ENCODE measurements around the gene BIRC7. TPM values are rescaled to one million over a fixed set of nuclear protein-coding genes. Genes with fewer than 3 reads are reported as not detected.

BIRC7 gene
- total RNA-seq, 2 experiments from 2014 or later = 0.42 TPM; not detected in 1

GRCh38 chr20:63264000-63264399 is 28.3 kb downstream of the BIRC7 start:
- no peaks in the 10 kb centered on the region for H3K9me2 ChIP-seq (ENCODE audit: insufficient read depth, low read length)
- no peak for DNase-seq (ENCODE audit: low spot score)
- no peaks in the 10 kb centered on the region for H3K79me2 ChIP-seq (ENCODE audit: insufficient read depth, low read depth, low read length)
- H3K4me1 ChIP-seq (ENCODE audit: insufficient read depth, low read length, poor library complexity, severe bottlenecking) = no peaks in the 10 kb centered on the region
- no peak overlapping the region for H3K4me3 ChIP-seq (ENCODE audit: low read depth, low read length, poor library complexity, severe bottlenecking)
- no peak overlapping the region for H2AFZ ChIP-seq (ENCODE audit: low read length)
- H3K9me3 ChIP-seq (ENCODE audit: low read length) = no peaks in the 10 kb centered on the region
- intact Hi-C loops (cut with micrococcal nuclease; ENCODE audit: unreplicated experiment) = no loop called here
- TF ChIP-seq EZH2phosphoT487 (IDR thresholded peaks at IDR 0.05; ENCODE audit: borderline replicate concordance, low read depth, low read length) (no peak), CTCF (conservative IDR thresholded peaks at IDR 0.05; ENCODE audit: low read length) (no peak)
- H3K27ac ChIP-seq (ENCODE audit: low read depth, low read length, poor library complexity, severe bottlenecking) = no peak overlapping the region
- CTCF ChIA-PET (ENCODE audit: unreplicated experiment) = no interaction called here
- no peaks in the 10 kb centered on the region for H3K36me3 ChIP-seq (ENCODE audit: insufficient read depth, low read length)
- POLR2A ChIA-PET = no interaction called here
- H4K20me1 ChIP-seq (ENCODE audit: insufficient read depth, low read length) = no peaks in the 10 kb centered on the region
- BruUV-seq (replicated peaks) = no TSS peak
- no peak overlapping the region for H3K4me2 ChIP-seq (ENCODE audit: low read length)

DNA sequence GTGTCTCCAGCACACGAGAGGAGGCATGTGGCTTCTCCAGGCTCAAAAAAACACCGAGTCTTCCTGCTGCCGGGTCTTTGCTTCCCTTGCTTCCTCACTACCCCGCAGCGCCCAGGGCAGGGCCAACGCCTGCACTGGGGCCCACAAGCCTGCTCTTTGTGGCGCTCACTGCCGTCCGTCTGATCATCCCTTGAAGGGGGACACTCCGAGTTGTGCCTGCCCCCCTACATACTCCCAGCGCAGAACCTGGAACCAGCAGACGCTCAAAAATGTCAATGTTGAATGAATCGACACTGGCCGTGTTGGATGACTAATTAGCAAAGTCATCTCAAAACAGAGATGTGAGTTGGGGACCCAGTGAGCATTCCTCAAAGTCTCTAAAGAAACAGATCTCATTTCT is 28.8 kb downstream of the BIRC7 start:
- H3K36me3 ChIP-seq (ENCODE audit: insufficient read depth, low read length) = no peaks in the 10 kb centered on the region
- intact Hi-C loops (cut with micrococcal nuclease; ENCODE audit: unreplicated experiment) = no loop called here
- H3K4me3 ChIP-seq (ENCODE audit: low read depth, low read length, poor library complexity, severe bottlenecking) = no peak overlapping the region
- H3K9me2 ChIP-seq (ENCODE audit: insufficient read depth, low read length) = no peaks in the 10 kb centered on the region
- no peaks in the 10 kb centered on the region for H3K9me3 ChIP-seq (ENCODE audit: low read length)
- BruUV-seq (replicated peaks) = no TSS peak
- no peaks in the 10 kb centered on the region for H3K4me1 ChIP-seq (ENCODE audit: insufficient read depth, low read length, poor library complexity, severe bottlenecking)
- H3K27ac ChIP-seq (ENCODE audit: low read depth, low read length, poor library complexity, severe bottlenecking) = no peak overlapping the region
- H4K20me1 ChIP-seq (ENCODE audit: insufficient read depth, low read length) = no peaks in the 10 kb centered on the region
- H3K4me2 ChIP-seq (ENCODE audit: low read length) = no peak overlapping the region
- no peak overlapping the region for H2AFZ ChIP-seq (ENCODE audit: low read length)
- no peak for DNase-seq (ENCODE audit: low spot score)
- ChIA-PET POLR2A (no interaction called here), CTCF (ENCODE audit: unreplicated experiment) (no interaction called here)
- H3K79me2 ChIP-seq (ENCODE audit: insufficient read depth, low read depth, low read length) = no peaks in the 10 kb centered on the region
- TF ChIP-seq EZH2phosphoT487 (IDR thresholded peaks at IDR 0.05; ENCODE audit: borderline replicate concordance, low read depth, low read length) (no peak), CTCF (conservative IDR thresholded peaks at IDR 0.05; ENCODE audit: low read length) (no peak)

- intact Hi-C loops (cut with micrococcal nuclease; ENCODE audit: unreplicated experiment) = no loop called here
- TF ChIP-seq EZH2phosphoT487 (IDR thresholded peaks at IDR 0.05; ENCODE audit: borderline replicate concordance, low read depth, low read length) (no peak), CTCF (conservative IDR thresholded peaks at IDR 0.05; ENCODE audit: low read length) (no peak)
- Histone ChIP-seq H3K79me2 (ENCODE audit: insufficient read depth, low read depth, low read length) (no peaks in the 10 kb centered on the region), H3K9me2 (ENCODE audit: insufficient read depth, low read length) (no peaks in the 10 kb centered on the region), H3K4me1 (ENCODE audit: insufficient read depth, low read length, poor library complexity, severe bottlenecking) (no peaks in the 10 kb centered on the region), H3K27ac (ENCODE audit: low read depth, low read length, poor library complexity, severe bottlenecking) (no peak overlapping the region), H3K4me3 (ENCODE audit: low read depth, low read length, poor library complexity, severe bottlenecking) (no peak overlapping the region), H4K20me1 (ENCODE audit: insufficient read depth, low read length) (no peaks in the 10 kb centered on the region), H3K4me2 (ENCODE audit: low read length) (no peak overlapping the region), H3K36me3 (ENCODE audit: insufficient read depth, low read length) (no peaks in the 10 kb centered on the region), H2AFZ (ENCODE audit: low read length) (no peak overlapping the region), H3K9me3 (ENCODE audit: low read length) (no peaks in the 10 kb centered on the region)
- CTCF ChIA-PET (ENCODE audit: unreplicated experiment) = interaction anchor here (0.6 kb wide), 1 partner anchor 14 kb away, joined by 4 read pairs; no protein-coding TSS in a partner anchor
- POLR2A ChIA-PET = no interaction called here
- no peak for DNase-seq (ENCODE audit: low spot score)
- no TSS peak for BruUV-seq (replicated peaks)
Observed at GRCh38 chr20:63265891-63266515, 30.3 kb downstream of the BIRC7 start.

All from OCI-LY7 (cell line).